Nephron progenitor cell (in vitro differentiated cells): ENCODE measurements around the gene PTPN4.

Source experiments
- DNase-seq: peaks from one replicate; pipeline ENCODE4 v3.0.0; 2021
- H3K27ac Mint-ChIP-seq: 2 replicates; pipeline ENCODE4 v1.8.0; 2021; ENCODE audit warnings: mild to moderate bottlenecking, moderate library complexity, mixed read lengths
- H3K27me3 Mint-ChIP-seq: 2 replicates; pipeline ENCODE4 v1.8.0; 2021; ENCODE audit warnings: mild to moderate bottlenecking, low read depth, mixed read lengths; ENCODE audit not compliant: poor library complexity
- H3K36me3 Mint-ChIP-seq: 2 replicates; pipeline ENCODE4 v1.8.0; 2021; ENCODE audit warnings: low read depth, mixed read lengths
- H3K4me1 Mint-ChIP-seq: 2 replicates; pipeline ENCODE4 v1.8.0; 2021; ENCODE audit warnings: mixed read lengths
- H3K4me3 Mint-ChIP-seq: 2 replicates; pipeline ENCODE4 v1.8.0; 2021; ENCODE audit warnings: mild to moderate bottlenecking, moderate library complexity, mixed read lengths
- H3K9me3 Mint-ChIP-seq: 2 replicates; pipeline ENCODE4 v1.8.0; 2021; ENCODE audit warnings: mild to moderate bottlenecking, moderate library complexity, mixed read lengths
- TF ChIP-seq, protein P1 (sequence below): fragments of 200-600 bp; sonication (generic); IDR thresholded peaks from 2 replicates; pipeline ENCODE4 v1.5.0; 2021; ENCODE audit warnings: antibody characterized with exemption

Gene PTPN4

DNA sequence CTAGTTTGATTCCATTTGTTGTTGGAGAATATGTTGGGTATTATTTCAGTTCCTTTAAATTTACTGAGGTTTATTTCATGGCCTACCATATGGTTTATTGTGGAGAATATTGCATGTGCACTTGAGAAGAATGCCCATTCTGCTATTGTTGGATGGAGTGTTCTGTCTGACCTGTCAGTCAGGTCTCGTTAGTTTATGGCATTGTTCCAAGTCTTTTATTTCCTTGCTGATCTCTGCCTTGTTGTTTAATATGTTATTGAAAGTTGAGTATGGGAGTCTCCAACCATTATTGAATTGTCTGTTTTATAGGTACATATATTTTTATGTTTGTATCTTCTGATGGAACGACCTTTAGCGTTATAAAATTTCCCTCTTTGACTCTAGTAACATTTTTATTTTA is 86.3 kb downstream of the PTPN4 start:
- Mint-ChIP-seq H3K27ac (no peak overlapping the region), H3K27me3 (no peaks in the 10 kb centered on the region), H3K4me3 (no peak overlapping the region), H3K9me3 (peaks cover 73% of the 10 kb centered on the region), H3K4me1 (peaks cover 2% of the 10 kb centered on the region), H3K36me3 (peaks cover 73% of the 10 kb centered on the region)
- no peak for DNase-seq
- TF ChIP-seq, protein P1, sequence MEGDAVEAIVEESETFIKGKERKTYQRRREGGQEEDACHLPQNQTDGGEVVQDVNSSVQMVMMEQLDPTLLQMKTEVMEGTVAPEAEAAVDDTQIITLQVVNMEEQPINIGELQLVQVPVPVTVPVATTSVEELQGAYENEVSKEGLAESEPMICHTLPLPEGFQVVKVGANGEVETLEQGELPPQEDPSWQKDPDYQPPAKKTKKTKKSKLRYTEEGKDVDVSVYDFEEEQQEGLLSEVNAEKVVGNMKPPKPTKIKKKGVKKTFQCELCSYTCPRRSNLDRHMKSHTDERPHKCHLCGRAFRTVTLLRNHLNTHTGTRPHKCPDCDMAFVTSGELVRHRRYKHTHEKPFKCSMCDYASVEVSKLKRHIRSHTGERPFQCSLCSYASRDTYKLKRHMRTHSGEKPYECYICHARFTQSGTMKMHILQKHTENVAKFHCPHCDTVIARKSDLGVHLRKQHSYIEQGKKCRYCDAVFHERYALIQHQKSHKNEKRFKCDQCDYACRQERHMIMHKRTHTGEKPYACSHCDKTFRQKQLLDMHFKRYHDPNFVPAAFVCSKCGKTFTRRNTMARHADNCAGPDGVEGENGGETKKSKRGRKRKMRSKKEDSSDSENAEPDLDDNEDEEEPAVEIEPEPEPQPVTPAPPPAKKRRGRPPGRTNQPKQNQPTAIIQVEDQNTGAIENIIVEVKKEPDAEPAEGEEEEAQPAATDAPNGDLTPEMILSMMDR, result no peak

DNA sequence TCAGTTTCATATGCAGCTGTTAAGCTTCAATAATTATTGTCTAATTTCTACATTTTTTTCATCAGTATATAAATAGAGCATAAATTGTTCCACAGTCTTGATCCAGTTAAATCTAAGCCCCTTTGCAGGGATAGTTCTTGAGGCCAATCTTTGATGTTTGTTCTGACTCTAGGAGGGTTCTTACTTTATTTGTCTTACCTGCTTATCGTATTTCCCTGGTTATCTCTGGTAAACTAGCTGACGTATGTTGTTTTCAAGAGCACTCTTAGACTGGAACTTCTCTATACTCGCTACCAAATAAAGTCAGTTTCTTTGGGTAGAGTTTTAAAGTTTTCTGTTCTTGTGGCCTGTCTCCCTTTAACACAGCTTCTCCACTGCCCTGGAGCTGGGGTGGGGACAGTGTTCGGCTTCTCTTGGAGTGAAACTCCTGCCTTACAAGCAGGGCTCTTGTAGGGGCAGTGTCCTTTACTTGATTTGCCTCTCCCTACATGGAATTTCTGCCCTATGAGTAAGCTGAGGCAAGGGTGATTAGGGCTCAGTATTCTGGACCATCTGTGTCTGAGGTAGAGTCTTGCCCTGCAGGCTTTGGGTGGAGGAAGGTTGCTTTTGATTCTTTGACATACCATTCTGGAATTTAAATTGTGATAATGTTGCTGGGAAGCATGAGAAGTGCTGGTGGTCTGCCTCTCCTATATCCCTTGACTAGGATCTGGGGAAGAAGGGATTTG is 90.3 kb downstream of the PTPN4 start:
- Mint-ChIP-seq H3K36me3 (peaks cover 84% of the 10 kb centered on the region), H3K27me3 (peaks cover 3% of the 10 kb centered on the region), H3K4me3 (no peak overlapping the region), H3K27ac (no peak overlapping the region), H3K4me1 (peaks cover 31% of the 10 kb centered on the region), H3K9me3 (peaks cover 93% of the 10 kb centered on the region)
- no peak for DNase-seq
- TF ChIP-seq, protein P1, result no peak

DNA sequence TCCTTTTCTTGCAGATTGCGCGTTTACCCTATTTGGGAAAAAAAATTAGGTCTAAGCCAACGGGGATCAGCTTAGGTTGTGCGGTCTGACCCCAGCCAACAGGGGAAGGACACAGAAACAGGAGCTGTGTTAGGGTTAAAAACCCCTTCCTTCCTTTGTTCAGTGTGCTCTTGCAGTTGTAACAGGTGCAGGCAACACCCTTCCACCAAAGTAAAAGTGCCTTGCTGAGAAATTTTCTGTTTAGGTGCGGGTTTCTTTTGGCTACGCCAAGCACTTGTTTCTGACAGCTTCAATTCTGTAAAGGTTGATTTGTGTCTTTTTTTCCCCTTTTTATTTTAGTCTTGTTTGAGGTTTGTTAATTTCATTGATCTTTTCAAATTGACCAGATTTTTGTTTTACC is 92.5 kb downstream of the PTPN4 start:
- peaks cover 67% of the 10 kb centered on the region for H3K36me3 Mint-ChIP-seq
- TF ChIP-seq, protein P1, result no peak
- peaks cover 85% of the 10 kb centered on the region for H3K9me3 Mint-ChIP-seq
- peaks cover 3% of the 10 kb centered on the region for H3K27me3 Mint-ChIP-seq
- no peak for DNase-seq
- peaks cover 40% of the 10 kb centered on the region for H3K4me1 Mint-ChIP-seq
- no peak overlapping the region for H3K4me3 Mint-ChIP-seq
- peak overlapping the region; percentile 71 for H3K27ac Mint-ChIP-seq

DNA sequence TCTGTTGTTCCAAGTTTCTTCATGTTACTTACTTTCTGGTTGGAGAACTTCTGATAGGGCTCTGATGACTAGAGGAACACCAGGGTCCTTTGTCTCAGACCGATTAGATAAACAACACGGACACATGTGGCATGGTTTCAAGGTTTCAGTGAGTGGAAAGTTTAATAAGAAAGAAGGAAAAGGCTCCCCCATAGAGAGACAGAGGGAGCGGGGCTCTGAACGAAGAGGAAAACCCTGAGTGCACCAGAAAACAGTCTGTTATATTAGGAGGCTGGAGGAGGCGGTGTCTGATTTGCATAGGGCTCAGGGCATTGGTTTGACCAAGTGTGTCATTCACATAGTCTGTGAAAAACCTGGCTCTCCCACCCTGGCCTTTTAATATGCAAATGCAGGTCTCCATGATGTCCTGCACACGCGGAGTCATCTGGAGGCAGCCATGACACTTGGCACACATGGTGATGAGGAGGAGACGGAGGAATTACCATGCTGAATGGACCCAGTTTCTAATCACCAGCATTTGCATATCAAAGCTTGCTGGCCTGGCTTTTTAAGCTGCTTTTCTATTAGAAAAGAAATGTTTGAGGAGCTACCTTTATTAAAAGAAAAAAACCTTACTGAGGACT is 94.2 kb downstream of the PTPN4 start:
- H3K27ac Mint-ChIP-seq, result peak overlapping the region; percentile 70
- peaks cover 77% of the 10 kb centered on the region for H3K9me3 Mint-ChIP-seq
- H3K4me1 Mint-ChIP-seq, result peaks cover 50% of the 10 kb centered on the region
- H3K36me3 Mint-ChIP-seq, result peaks cover 54% of the 10 kb centered on the region
- H3K27me3 Mint-ChIP-seq, result peaks cover 3% of the 10 kb centered on the region
- peak overlapping the region; percentile 2 for H3K4me3 Mint-ChIP-seq
- TF ChIP-seq, protein P1, result no peak
- DNase-seq, result no peak

DNA sequence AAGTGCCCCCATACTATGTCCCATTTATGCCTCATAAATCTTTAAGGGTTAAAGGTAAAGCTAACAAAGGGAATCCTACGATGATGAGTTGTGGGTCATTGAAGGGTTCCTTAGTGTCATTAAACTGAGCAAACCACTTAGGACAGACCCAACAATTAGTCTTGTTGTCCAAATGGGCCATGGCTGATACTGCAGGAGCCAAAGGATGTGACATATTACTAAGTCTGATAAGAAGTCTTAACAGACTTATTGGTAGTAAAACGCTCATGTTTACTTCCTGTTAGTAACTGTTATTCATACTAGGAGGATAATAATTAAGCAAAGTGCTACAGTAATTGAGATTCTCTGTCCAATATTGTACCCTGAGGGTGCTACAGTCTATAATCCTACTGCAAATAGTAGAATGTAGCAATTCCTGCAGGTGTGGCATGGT is 96.8 kb downstream of the PTPN4 start:
- Mint-ChIP-seq H3K4me3 (no peak overlapping the region), H3K27me3 (peaks cover 3% of the 10 kb centered on the region), H3K9me3 (peaks cover 53% of the 10 kb centered on the region), H3K4me1 (peaks cover 57% of the 10 kb centered on the region), H3K27ac (no peak overlapping the region), H3K36me3 (peaks cover 33% of the 10 kb centered on the region)
- no peak for DNase-seq
- TF ChIP-seq, protein P1, result no peak
